HepG2 (cell line): ENCODE results near the gene MKS1. TPM values are rescaled to one million over a fixed set of nuclear protein-coding genes. Genes with fewer than 3 reads are reported as not detected.

Experiments
- ATAC-seq: fragments of 200-7000 bp; cut with Tn5 transposase; 3 replicates; pipeline ENCODE4 v1.9.1; 2020; ENCODE audit warnings: mild to moderate bottlenecking, moderate library complexity
- BruUV-seq: library from RNA; stranded (reverse); fragments of 400-500 nt; replicated peaks from 2 replicates; lab custom pipeline; 2021; lab: Mats Ljungman, UMichigan
- CTCF ChIA-PET: fragments of 300-600 bp; formaldehyde crosslinking; extraction: SDS; loops from one replicate; lab custom pipeline; 2021; ENCODE audit warnings: low total read pairs, inconsistent platforms, low intra/inter-chr PET ratio; lab: Yijun Ruan, JAX
- POLR2A ChIA-PET: fragments of 350-600 bp; sonication (Branson Sonifier 250); formaldehyde crosslinking; loops from one replicate; lab custom pipeline; 2020; ENCODE audit warnings: antibody characterized with exemption, inconsistent platforms; lab: Yijun Ruan, JAX
- DNase-seq: peaks from one replicate; pipeline ENCODE4 v3.0.0-alpha.2; 2015; ENCODE audit warnings: low spot score
- FAIRE-seq: peaks from 3 replicates; lab custom pipeline; 2011; peaks lifted over from hg19 to GRCh38; lab: Jason Lieb, UNC
- H2AFZ ChIP-seq: one replicate; pipeline ENCODE4 v1.6.1; 2011; ENCODE audit warnings: low read length, inconsistent platforms
- H3K27ac ChIP-seq: fragments of 300-600 bp; 3 replicates; pipeline ENCODE4 v1.8.0; 2011; ENCODE audit warnings: mixed run types, mild to moderate bottlenecking, mixed read lengths, low read length, inconsistent platforms; ENCODE audit not compliant: insufficient read depth; ENCODE audit errors: extremely low read length
- H3K27me3 ChIP-seq, 2 experiments: fragments of 200-600 bp in 1 of 2; 2 replicates in 1 of 2; 3 replicates in 1 of 2; pipeline versions ENCODE4 v1.6.0 to v1.8.0; 2011; ENCODE audit warnings: low read length in 2 of 2, mild to moderate bottlenecking in 2 of 2, moderate library complexity in 2 of 2, inconsistent platforms in 1 of 2; ENCODE audit not compliant: insufficient read depth in 2 of 2, control insufficient read depth in 1 of 2
- H3K36me3 ChIP-seq, 2 experiments: fragments of 200-600 bp in 1 of 2; replicated peaks in 1 of 2; 2 replicates in 1 of 2; 3 replicates in 1 of 2; pipeline versions ENCODE4 v1.5.1 to v1.8.0; 2011; ENCODE audit warnings: low read length in 2 of 2, inconsistent platforms in 1 of 2; ENCODE audit not compliant: insufficient read depth in 2 of 2, control insufficient read depth in 1 of 2
- H3K4me1 ChIP-seq: 2 replicates; pipeline ENCODE4 v1.5.1; 2012; ENCODE audit warnings: low read length, inconsistent platforms; ENCODE audit not compliant: insufficient read depth
- H3K4me2 ChIP-seq: 2 replicates; pipeline ENCODE4 v1.6.0; 2011; ENCODE audit warnings: low read depth, low read length, inconsistent platforms
- H3K4me3 ChIP-seq, 3 experiments: fragments of 200-600 bp in 1 of 3; sonication (generic), shearing (Covaris generic) in 1 of 3; replicated peaks in 1 of 3; 2 replicates each; pipeline ENCODE4 v1.5.1; 2011 to 2016; ENCODE audit warnings: low read length in 3 of 3, inconsistent platforms in 2 of 3, low read depth in 2 of 3, mild to moderate bottlenecking in 2 of 3, control low read depth in 1 of 3, mixed read lengths in 1 of 3; ENCODE audit not compliant: insufficient read depth in 1 of 3
- H3K79me2 ChIP-seq: one replicate; pipeline ENCODE4 v1.6.1; 2011; ENCODE audit warnings: low read length, inconsistent platforms; ENCODE audit not compliant: insufficient read depth
- H3K9ac ChIP-seq: 2 replicates; pipeline ENCODE4 v1.6.0; 2011; ENCODE audit warnings: mild to moderate bottlenecking, low read depth, low read length, inconsistent platforms; ENCODE audit not compliant: insufficient read depth
- H3K9me3 ChIP-seq: 2 replicates; pipeline ENCODE4 v1.5.1; 2012; ENCODE audit warnings: mild to moderate bottlenecking, low read length
- H4K20me1 ChIP-seq: 2 replicates; pipeline ENCODE4 v1.6.0; 2011; ENCODE audit warnings: inconsistent platforms, mild to moderate bottlenecking, low read length, moderate library complexity; ENCODE audit not compliant: insufficient read depth
- CHCHD3 ChIP-seq: sonication (generic); formaldehyde crosslinking; IDR thresholded peaks from 2 replicates; pipeline ENCODE4 v1.8.0; 2022; ENCODE audit warnings: mild to moderate bottlenecking, missing genetic modification reagents, moderate library complexity
- FOXM1 ChIP-seq: sonication (generic); formaldehyde crosslinking; IDR thresholded peaks from 2 replicates; pipeline ENCODE4 v1.5.0; 2020; ENCODE audit warnings: missing genetic modification reagents
- GABPA ChIP-seq, 2 experiments: IDR thresholded peaks; 2 replicates each; pipeline ENCODE4 v1.6.1; 2011 to 2016; ENCODE audit warnings: low read depth in 2 of 2, low read length in 1 of 2, missing biosample characterization in 1 of 2, missing genetic modification characterization in 1 of 2
- GATAD2A ChIP-seq: IDR thresholded peaks from 2 replicates; pipeline ENCODE4 v1.6.1; 2016
- MIER2 ChIP-seq: IDR thresholded peaks from 2 replicates; pipeline ENCODE4 v1.6.1; 2016; ENCODE audit warnings: missing biosample characterization, missing genetic modification reagents
- PPARG ChIP-seq: conservative IDR thresholded peaks from 2 replicates; pipeline ENCODE4 v1.6.1; 2016; ENCODE audit warnings: missing biosample characterization, missing genetic modification reagents
- U2AF1 ChIP-seq: fragments of 200-400 bp; formaldehyde crosslinking; optimal IDR thresholded peaks from 2 replicates; pipeline ENCODE3; 2017; ENCODE audit warnings: mild to moderate bottlenecking, low read depth, low read length
- YY1 ChIP-seq: IDR thresholded peaks from 2 replicates; pipeline ENCODE4 v1.6.1; 2011; ENCODE audit warnings: low read length, low read depth, moderate library complexity, mild to moderate bottlenecking; ENCODE audit not compliant: insufficient read depth, insufficient replicate concordance
- ZNF251 ChIP-seq: sonication (generic); formaldehyde crosslinking; IDR thresholded peaks from 2 replicates; pipeline ENCODE4 v1.9.0; 2021; ENCODE audit warnings: mild to moderate bottlenecking, missing genetic modification reagents
- ZSCAN9 ChIP-seq: IDR thresholded peaks from 2 replicates; pipeline ENCODE4 v1.6.1; 2016; ENCODE audit warnings: borderline replicate concordance
- WGBS: methylation state at CpG from one replicate; pipeline ENCODE4 v1.1.6; 2017; ENCODE audit warnings: low lambda C conversion rate; 5-methylcytosine and 5-hydroxymethylcytosine counted together
- in situ Hi-C: cut with HindIII; loops from 2 replicates; pipeline ENCODE4 v1.10.0; 2017; ENCODE audit warnings: low pct_unique_long_range_greater_than_20kb; ENCODE audit not compliant: extremely low pct_ligation_motif_present
- intact Hi-C: fragments of 100-400 bp; cut with micrococcal nuclease; formaldehyde crosslinking; loops from one replicate; pipeline ENCODE4 v1.10.0; 2022; ENCODE audit not compliant: unreplicated experiment
- polyA plus RNA-seq, 8 experiments: library from polyadenylated mRNA; depleted of rRNA in 3 of 8; stranded (reverse) in 7 of 8; unstranded in 1 of 8; fragments of >200 nt; fragmentation: Illumina TruSeq in 4 of 8; extraction: Trizol in 4 of 8; gene quantifications; 2 replicates each; pipeline versions ENCODE4 v1.2.1 to v1.2.3, GENCODE V29; 2011 to 2016; ENCODE audit warnings: low read depth in 4 of 8, missing spikeins in 1 of 8, mixed read lengths in 1 of 8; ENCODE audit not compliant: insufficient read depth in 1 of 8
- total RNA-seq, 5 experiments: library from RNA; depleted of rRNA; stranded (reverse); fragments of >200 nt; fragmentation: Illumina TruSeq; extraction: Trizol; gene quantifications; 2 replicates each; pipeline ENCODE4 v1.2.3, GENCODE V29; 2016; ENCODE audit warnings: low read depth in 1 of 5
- TF ChIP-seq, protein P1 (sequence below): sonication (generic); formaldehyde crosslinking; IDR thresholded peaks from 2 replicates; pipeline ENCODE4 v1.5.0; 2020; ENCODE audit warnings: mild to moderate bottlenecking, missing genetic modification reagents, borderline replicate concordance
- TF ChIP-seq, protein P2 (sequence below): IDR thresholded peaks from 2 replicates; pipeline ENCODE4 v1.6.1; 2016; ENCODE audit warnings: low read depth, control low read depth

The MKS1 gene
- total and polyA plus RNA-seq, 2 of the 13 experiments (the other 11 are each of a cell fraction or from before 2014, with no cell fraction given) = 16.1 to 26.3 TPM

DNA sequence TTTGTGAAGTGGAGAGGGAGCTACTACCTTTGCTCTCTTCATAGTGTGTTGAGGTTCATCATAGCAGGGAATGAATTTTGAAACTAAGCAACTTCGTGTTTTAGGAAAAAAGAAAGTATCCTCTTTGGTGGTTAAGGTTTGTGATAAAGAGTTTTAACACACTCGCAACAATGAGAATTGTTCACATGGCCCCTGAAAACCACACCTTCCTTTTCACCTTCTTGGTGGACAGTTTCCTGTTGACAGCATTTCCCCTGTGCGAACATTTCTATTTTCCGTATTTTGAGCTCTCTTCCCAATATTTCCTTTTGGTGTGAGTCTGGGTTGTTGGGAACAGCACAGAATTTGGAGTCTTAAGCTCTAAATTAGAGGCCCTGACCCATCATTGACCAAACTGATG is 48.4 kb downstream of the MKS1 start:
- no peak overlapping the region for H3K4me3 ChIP-seq
- H3K27ac ChIP-seq = no peak overlapping the region
- no peak overlapping the region for H2AFZ ChIP-seq
- H3K36me3 ChIP-seq = no peaks in the 10 kb centered on the region
- no peaks in the 10 kb centered on the region for H4K20me1 ChIP-seq
- intact Hi-C loops = no loop called here
- no peaks in the 10 kb centered on the region for H3K4me1 ChIP-seq
- FAIRE-seq (no peak), ATAC-seq (no peak), DNase-seq (no peak)
- ChIA-PET CTCF (no interaction called here), POLR2A (no interaction called here)
- WGBS = 42% methylated on average over 4 of the region's 4 CpGs
- no TSS peak for BruUV-seq
- no peaks in the 10 kb centered on the region for H3K79me2 ChIP-seq
- H3K9ac ChIP-seq = no peak overlapping the region
- H3K9me3 ChIP-seq = no peaks in the 10 kb centered on the region
- in situ Hi-C loops = no loop called here
- H3K27me3 ChIP-seq = peaks cover 2 to 37% of the 10 kb centered on the region in 2 experiments; a peak in 4 of 5 replicates
- no peak for TF ChIP-seq FOXM1 (CRISPR knock-in tag)
- no peak for TF ChIP-seq YY1
- TF ChIP-seq MIER2 = no peak
- TF ChIP-seq GABPA (IDR thresholded peaks at IDR 0.05; ENCODE audit: low read depth, low read length) = no peak
- no peak for TF ChIP-seq GABPA (CRISPR knock-in tag; IDR thresholded peaks at IDR 0.05; ENCODE audit: low read depth)
- TF ChIP-seq GATAD2A (CRISPR knock-in tag) = no peak
- TF ChIP-seq, protein P1, sequence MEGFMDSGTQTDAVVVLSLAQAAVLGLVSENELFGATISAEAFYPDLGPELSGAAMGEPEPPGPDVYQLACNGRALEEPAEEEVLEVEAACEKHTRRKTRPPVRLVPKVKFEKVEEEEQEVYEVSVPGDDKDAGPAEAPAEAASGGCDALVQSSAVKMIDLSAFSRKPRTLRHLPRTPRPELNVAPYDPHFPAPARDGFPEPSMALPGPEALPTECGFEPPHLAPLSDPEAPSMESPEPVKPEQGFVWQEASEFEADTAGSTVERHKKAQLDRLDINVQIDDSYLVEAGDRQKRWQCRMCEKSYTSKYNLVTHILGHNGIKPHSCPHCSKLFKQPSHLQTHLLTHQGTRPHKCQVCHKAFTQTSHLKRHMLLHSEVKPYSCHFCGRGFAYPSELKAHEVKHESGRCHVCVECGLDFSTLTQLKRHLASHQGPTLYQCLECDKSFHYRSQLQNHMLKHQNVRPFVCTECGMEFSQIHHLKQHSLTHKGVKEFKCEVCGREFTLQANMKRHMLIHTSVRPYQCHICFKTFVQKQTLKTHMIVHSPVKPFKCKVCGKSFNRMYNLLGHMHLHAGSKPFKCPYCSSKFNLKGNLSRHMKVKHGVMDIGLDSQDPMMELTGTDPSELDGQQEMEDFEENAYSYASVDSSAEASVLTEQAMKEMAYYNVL (CRISPR knock-in tag) = no peak
- TF ChIP-seq ZSCAN9 = no peak
- TF ChIP-seq PPARG = no peak
- no peak for TF ChIP-seq ZNF251 (CRISPR knock-in tag)
- no peak for TF ChIP-seq CHCHD3
- TF ChIP-seq, protein P2, sequence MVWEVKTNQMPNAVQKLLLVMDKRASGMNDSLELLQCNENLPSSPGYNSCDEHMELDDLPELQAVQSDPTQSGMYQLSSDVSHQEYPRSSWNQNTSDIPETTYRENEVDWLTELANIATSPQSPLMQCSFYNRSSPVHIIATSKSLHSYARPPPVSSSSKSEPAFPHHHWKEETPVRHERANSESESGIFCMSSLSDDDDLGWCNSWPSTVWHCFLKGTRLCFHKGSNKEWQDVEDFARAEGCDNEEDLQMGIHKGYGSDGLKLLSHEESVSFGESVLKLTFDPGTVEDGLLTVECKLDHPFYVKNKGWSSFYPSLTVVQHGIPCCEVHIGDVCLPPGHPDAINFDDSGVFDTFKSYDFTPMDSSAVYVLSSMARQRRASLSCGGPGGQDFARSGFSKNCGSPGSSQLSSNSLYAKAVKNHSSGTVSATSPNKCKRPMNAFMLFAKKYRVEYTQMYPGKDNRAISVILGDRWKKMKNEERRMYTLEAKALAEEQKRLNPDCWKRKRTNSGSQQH (CRISPR knock-in tag) = no peak
- no peak for TF ChIP-seq U2AF1
- no peak overlapping the region for H3K4me2 ChIP-seq
